ENCODE results near the gene OR5C1.

GRCh38 chr9:122819791-122820489, 31.2 kb downstream of the OR5C1 start:
- no peak for TF ChIP-seq CTCF (IDR thresholded peaks at IDR 0.05; ENCODE audit: low read depth, low read length, missing input control)
- no peak for TF ChIP-seq ATF3 (IDR thresholded peaks at IDR 0.05)

All from liver (tissue), 3 donors.